ENCODE measurements around the gene RNF214.

- no peak for TF ChIP-seq TAF1 (IDR thresholded peaks at IDR 0.05; ENCODE audit: borderline replicate concordance, low read depth, low read length)
- TF ChIP-seq POLR2A (IDR thresholded peaks at IDR 0.05; ENCODE audit: low read depth, low read length), result no peak
- TF ChIP-seq POLR2AphosphoS5 (IDR thresholded peaks at IDR 0.05; ENCODE audit: low read depth, low read length), result no peak
Observed at GRCh38 chr11:117300283-117300663, 67.8 kb downstream of the RNF214 start.
